KMS-11 (cell line): Measurements from ENCODE around the gene PRDX6.

Source experiments
- H2AFZ ChIP-seq: fragments of 200-600 bp; sonication (generic); 2 replicates; pipeline ENCODE4 v1.6.1; 2016; ENCODE audit warnings: antibody characterized with exemption, mixed run types, low read depth
- H3K27ac ChIP-seq: fragments of 200-600 bp; sonication (generic); 2 replicates; pipeline ENCODE4 v1.6.1; 2016; ENCODE audit warnings: mild to moderate bottlenecking, mixed run types
- H3K27me3 ChIP-seq: fragments of 200-600 bp; sonication (generic); 2 replicates; pipeline ENCODE4 v1.6.1; 2017; ENCODE audit warnings: mild to moderate bottlenecking, low read depth, mixed run types, moderate library complexity; ENCODE audit not compliant: insufficient read depth
- H3K36me3 ChIP-seq: fragments of 200-600 bp; sonication (generic); 2 replicates; pipeline ENCODE4 v1.6.1; 2017; ENCODE audit warnings: mild to moderate bottlenecking, mixed run types; ENCODE audit not compliant: insufficient read depth
- H3K4me1 ChIP-seq: fragments of 200-600 bp; sonication (generic); 2 replicates; pipeline ENCODE4 v1.6.1; 2016; ENCODE audit warnings: mild to moderate bottlenecking, low read depth, mixed run types; ENCODE audit not compliant: poor library complexity, severe bottlenecking
- H3K4me2 ChIP-seq: fragments of 200-600 bp; sonication (generic); 2 replicates; pipeline ENCODE4 v1.7.0; 2016; ENCODE audit warnings: mild to moderate bottlenecking, mixed run types
- H3K4me3 ChIP-seq: fragments of 200-600 bp; sonication (generic); IDR thresholded peaks from 2 replicates; pipeline ENCODE4 v1.6.1; 2017; ENCODE audit warnings: low read depth, low read length, mixed read lengths; ENCODE audit not compliant: insufficient read depth
- H3K79me2 ChIP-seq: fragments of 200-600 bp; sonication (generic); 2 replicates; pipeline ENCODE4 v1.6.1; 2016; ENCODE audit warnings: low read depth, mixed run types; ENCODE audit not compliant: insufficient read depth
- H3K9ac ChIP-seq: fragments of 200-600 bp; sonication (generic); 2 replicates; pipeline ENCODE4 v1.6.1; 2016; ENCODE audit warnings: mild to moderate bottlenecking, mixed run types
- H4K20me1 ChIP-seq: fragments of 200-600 bp; sonication (generic); 2 replicates; pipeline ENCODE4 v1.6.1; 2016; ENCODE audit warnings: mild to moderate bottlenecking, mixed run types; ENCODE audit not compliant: insufficient read depth
- CTCF ChIP-seq: fragments of 200-600 bp; sonication (generic); conservative IDR thresholded peaks from 2 replicates; pipeline ENCODE4 v1.6.1; 2017; ENCODE audit warnings: low read depth, mild to moderate bottlenecking, antibody characterized with exemption, low read length, moderate library complexity, mixed read lengths

Gene PRDX6

GRCh38 chr1:173477286-173478093 is at the start of gene PRDX6:
TSS of gene PRDX6 (plus strand) at chr1:173477335. CDS start at chr1:173477398, 63 bp downstream.
- Histone ChIP-seq H3K79me2 (peaks cover 15% of the 10 kb centered on the region; the same call in 1 of the 2 replicates), H3K4me3 (peak within 1 kb of the TSS; percentile 86), H3K27me3 (no peaks in the 10 kb centered on the region), H2AFZ (peak within 1 kb of the TSS; percentile 99), H3K4me1 (peaks cover 29% of the 10 kb centered on the region), H3K4me2 (peak within 1 kb of the TSS; percentile 93), H3K9ac (peak within 1 kb of the TSS; percentile 79), H3K27ac (peak within 1 kb of the TSS; percentile 70), H3K36me3 (peaks cover 8% of the 10 kb centered on the region; the same call in 1 of the 2 replicates), H4K20me1 (no peaks in the 10 kb centered on the region)
- TF ChIP-seq CTCF = no peak

GRCh38 chr1:173429471-173430402 is 47.4 kb upstream of the PRDX6 start:
- Histone ChIP-seq H3K27ac (no peak overlapping the region; the same call in 1 of the 2 replicates), H3K27me3 (no peaks in the 10 kb centered on the region), H3K9ac (peak overlapping the region; percentile 13; the same call in 1 of the 2 replicates), H4K20me1 (no peaks in the 10 kb centered on the region), H3K4me1 (peaks cover 27% of the 10 kb centered on the region), H2AFZ (peak overlapping the region; percentile 57), H3K79me2 (no peaks in the 10 kb centered on the region), H3K4me3 (peak overlapping the region; percentile 51), H3K4me2 (peak overlapping the region; percentile 57), H3K36me3 (no peaks in the 10 kb centered on the region)
- TF ChIP-seq CTCF = peak; percentile 90

GRCh38 chr1:173430677-173431303 is 46.3 kb upstream of the PRDX6 start:
- no peaks in the 10 kb centered on the region for H3K36me3 ChIP-seq
- no peaks in the 10 kb centered on the region for H3K27me3 ChIP-seq
- H3K9ac ChIP-seq = no peak overlapping the region
- no peaks in the 10 kb centered on the region for H4K20me1 ChIP-seq
- H3K4me1 ChIP-seq = peaks cover 27% of the 10 kb centered on the region
- TF ChIP-seq CTCF = no peak
- H2AFZ ChIP-seq = no peak overlapping the region
- H3K79me2 ChIP-seq = no peaks in the 10 kb centered on the region
- no peak overlapping the region for H3K27ac ChIP-seq
- peak overlapping the region; percentile 57; the same call in 1 of the 2 replicates for H3K4me2 ChIP-seq
- no peak overlapping the region for H3K4me3 ChIP-seq
